ENCODE results near the gene NOL9. TPM values are rescaled to one million over a fixed set of nuclear protein-coding genes. Genes with fewer than 3 reads are reported as not detected.

The NOL9 gene
- total and polyA plus RNA-seq, 2 of the 13 experiments (the other 11 are each of a cell fraction or from before 2014, with no cell fraction given), result 18.0 to 24.7 TPM

- TF ChIP-seq ZNF281 (CRISPR knock-in tag; IDR thresholded peaks at IDR 0.05; ENCODE audit: borderline replicate concordance) (no peak), ISL2 (CRISPR knock-in tag; IDR thresholded peaks at IDR 0.05) (no peak), ZNF597 (CRISPR knock-in tag; IDR thresholded peaks at IDR 0.05) (no peak), REST (IDR thresholded peaks at IDR 0.05; ENCODE audit: borderline replicate concordance in 1 of 2, low read depth in 1 of 2, low read length in 2 of 2) (no peak; a peak in 1 of 4 replicates), MTF1 (CRISPR knock-in tag; IDR thresholded peaks at IDR 0.05) (no peak), CBFB (CRISPR knock-in tag; IDR thresholded peaks at IDR 0.05) (peak; percentile 13; the same call in 1 of the 2 replicates), ZNF841 (CRISPR knock-in tag; IDR thresholded peaks at IDR 0.05; ENCODE audit: borderline replicate concordance) (no peak), NFKB2 (CRISPR knock-in tag; IDR thresholded peaks at IDR 0.05; ENCODE audit: borderline replicate concordance) (no peak), DNMT1 (CRISPR knock-in tag; IDR thresholded peaks at IDR 0.05) (no peak), JUN (CRISPR knock-in tag; IDR thresholded peaks at IDR 0.05) (no peak), SNRNP70 (IDR thresholded peaks at IDR 0.05; ENCODE audit: low read depth, low read length) (no peak), ZNF142 (CRISPR knock-in tag; IDR thresholded peaks at IDR 0.05) (no peak), ZNF138 (CRISPR knock-in tag; IDR thresholded peaks at IDR 0.05; ENCODE audit: low read depth) (no peak), KDM3A (CRISPR knock-in tag; IDR thresholded peaks at IDR 0.05; ENCODE audit: low read depth) (no peak), NFIB (CRISPR knock-in tag; IDR thresholded peaks at IDR 0.05; ENCODE audit: borderline replicate concordance) (no peak)
Measured at GRCh38 chr1:6579374-6580118, 25.2 kb upstream of the NOL9 start, which contains the start of gene ZBTB48 (continued).
